Large intestine (tissue), 3 donors: Measurements from ENCODE around the gene MYOM3. TPM values are rescaled to one million over a fixed set of nuclear protein-coding genes. Genes with fewer than 3 reads are reported as not detected.
"Not testable (repeated sequence)": the region's sequence is repeated elsewhere in the genome, so short reads cannot be mapped to it uniquely, and the experiment has no call there.

Experiments
- DNase-seq, 2 donors: peaks; one replicate each; pipeline versions ENCODE4 v3.0.0 to v3.0.0-alpha.2; 2013
- H3K27ac ChIP-seq: one replicate; pipeline ENCODE4 v1.5.1; 2013; ENCODE audit warnings: low read length
- H3K27me3 ChIP-seq: 2 replicates; pipeline ENCODE4 v1.6.1; 2013; ENCODE audit warnings: low read length; ENCODE audit not compliant: control insufficient read depth, insufficient read depth
- H3K36me3 ChIP-seq: 2 replicates; pipeline ENCODE4 v1.6.1; 2013; ENCODE audit warnings: low read length; ENCODE audit not compliant: control insufficient read depth, insufficient read depth
- H3K4me1 ChIP-seq: one replicate; pipeline ENCODE4 v1.6.1; 2013; ENCODE audit warnings: low read length; ENCODE audit not compliant: control insufficient read depth, insufficient read depth
- H3K4me3 ChIP-seq: one replicate; pipeline ENCODE4 v1.5.1; 2013; ENCODE audit warnings: low read length
- H3K9me3 ChIP-seq: one replicate; pipeline ENCODE4 v1.6.1; 2013; ENCODE audit warnings: mild to moderate bottlenecking, low read depth, low read length, moderate library complexity; ENCODE audit not compliant: control insufficient read depth
- WGBS: methylation state at CpG from one replicate; pipeline ENCODE4 v1.1.5; 2013; ENCODE audit warnings: low lambda C conversion rate; ENCODE audit not compliant: insufficient coverage; 5-methylcytosine and 5-hydroxymethylcytosine counted together
- polyA plus RNA-seq: library from polyadenylated mRNA; unstranded; fragments of 120-200 nt; gene quantifications from one replicate; pipeline ENCODE4 v1.2.1, GENCODE V29; 2013

Gene MYOM3
- polyA plus RNA-seq, 1 donor, result 69.5 TPM

DNA sequence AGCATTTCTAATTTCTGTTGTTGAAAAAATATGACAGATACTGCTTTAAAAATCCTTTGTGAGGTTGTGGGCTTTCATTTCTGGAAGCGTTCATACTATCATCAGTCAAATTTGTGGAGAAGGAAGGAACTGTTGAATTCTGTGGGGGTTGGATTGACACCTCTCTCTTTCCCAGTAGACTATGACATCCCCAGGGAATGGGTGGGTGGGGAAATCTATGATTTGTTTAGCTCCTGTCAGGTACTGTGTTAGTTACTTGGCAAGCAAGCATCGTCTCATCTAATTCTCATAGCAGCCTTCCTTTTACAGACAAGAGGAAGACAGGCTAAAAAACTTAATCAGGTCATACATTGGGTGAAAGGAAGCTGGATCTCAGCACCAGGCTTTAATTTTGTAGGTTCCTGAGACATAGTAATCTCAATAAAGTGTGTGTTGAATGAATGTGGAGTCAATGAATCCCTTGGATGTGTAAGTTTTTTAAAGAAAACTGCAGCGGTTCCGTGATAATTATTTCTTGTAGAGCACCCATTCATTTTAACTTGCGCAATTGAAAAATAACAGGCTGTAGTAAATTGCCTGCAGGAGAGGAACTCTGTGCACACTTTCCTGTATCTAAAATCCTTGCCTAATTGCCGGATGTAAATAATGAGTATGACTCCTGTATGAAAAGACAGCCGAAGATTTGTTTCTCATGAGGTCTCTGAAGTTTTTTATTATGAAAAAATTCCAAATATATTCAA is 60.6 kb downstream of the MYOM3 start:
- Histone ChIP-seq H3K27me3 (no peaks in the 10 kb centered on the region), H3K36me3 (peaks cover 2% of the 10 kb centered on the region), H3K27ac (no peak overlapping the region), H3K4me1 (peaks cover under 1% of the 10 kb centered on the region), H3K9me3 (no peaks in the 10 kb centered on the region), H3K4me3 (no peak overlapping the region)
- no peak for DNase-seq
- 71% methylated on average over 1 of the region's 7 CpGs for whole genome bisulfite sequencing

DNA sequence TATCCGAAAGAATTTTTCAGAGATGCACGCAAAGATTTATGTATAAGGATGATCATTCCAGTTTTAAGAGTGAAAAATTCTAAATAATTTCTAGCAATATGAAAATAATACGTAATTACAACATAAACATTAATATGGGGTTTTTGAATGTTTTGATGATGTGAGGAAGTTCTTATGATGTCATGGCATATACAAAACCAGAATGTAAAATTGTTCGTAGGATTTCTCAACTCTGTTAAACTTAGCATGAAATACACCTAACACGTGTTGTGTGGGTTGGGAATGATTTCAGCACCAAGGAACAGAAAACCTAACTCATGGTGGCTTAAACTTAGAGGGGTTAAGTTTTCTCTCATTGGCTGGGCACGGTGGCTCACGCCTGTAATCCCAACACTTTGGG is 62.2 kb downstream of the MYOM3 start:
- WGBS, result 100% methylated on average over 3 of the region's 7 CpGs
- Histone ChIP-seq H3K36me3 (no peaks in the 10 kb centered on the region), H3K9me3 (no peaks in the 10 kb centered on the region), H3K4me3 (no peak overlapping the region), H3K27ac (no peak overlapping the region), H3K4me1 (peaks cover 3% of the 10 kb centered on the region), H3K27me3 (no peaks in the 10 kb centered on the region)
- no peak for DNase-seq

DNA sequence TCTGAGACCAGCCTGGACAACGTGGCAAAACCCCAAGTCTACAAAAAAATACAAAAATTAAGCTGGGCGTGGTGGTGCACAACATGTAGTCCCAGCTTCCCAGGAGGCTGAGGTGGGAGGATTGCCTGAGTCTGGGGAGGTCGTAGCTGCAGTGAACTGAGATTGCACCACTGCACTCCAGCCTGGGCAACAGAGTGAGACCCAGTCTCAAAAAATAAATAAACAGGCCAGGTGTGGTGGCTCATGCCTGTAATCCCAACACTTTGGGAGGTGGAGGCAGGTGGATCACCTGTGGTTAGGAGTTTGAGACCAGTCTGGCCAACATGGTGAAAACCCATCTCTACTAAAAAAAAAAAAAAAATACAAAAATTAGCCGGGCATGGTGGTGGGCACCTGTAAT is 63.0 kb downstream of the MYOM3 start:
- not testable (repeated sequence) for DNase-seq, H3K36me3 ChIP-seq, H3K27me3 ChIP-seq, H3K4me1 ChIP-seq, H3K4me3 ChIP-seq, H3K27ac ChIP-seq, H3K9me3 ChIP-seq
- WGBS, result 100% methylated on average over 1 of the region's 4 CpGs

DNA sequence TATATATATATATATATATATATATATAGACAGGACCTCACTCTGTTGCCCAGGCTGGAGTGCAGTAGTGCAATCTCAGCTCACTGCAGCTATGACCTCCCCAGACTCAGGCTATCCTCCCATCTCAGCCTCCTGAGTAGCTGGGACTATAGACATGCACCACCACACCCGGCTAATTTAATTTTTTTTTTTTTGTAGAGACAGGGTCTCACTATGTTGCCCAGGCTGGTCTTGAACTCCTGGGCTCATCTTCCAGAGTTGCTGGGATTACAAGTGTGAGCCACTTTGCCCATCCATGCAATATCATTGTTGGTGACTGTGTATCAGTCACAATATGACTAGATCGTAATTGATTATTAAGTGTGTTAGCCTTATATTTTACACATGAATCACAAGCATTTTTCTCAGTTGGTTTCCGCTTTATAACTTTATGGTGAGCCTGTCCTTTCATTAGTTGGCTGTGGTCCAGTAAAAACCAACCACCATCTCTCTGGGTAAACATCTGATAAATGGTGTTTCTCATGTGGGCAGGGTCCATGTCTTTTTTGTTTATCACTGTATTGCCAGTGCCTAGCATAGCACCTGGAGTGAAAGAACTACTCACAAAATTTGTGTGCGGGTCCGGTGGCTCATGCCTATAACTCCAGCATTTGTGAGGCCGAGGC is 63.6 kb downstream of the MYOM3 start:
- peak; percentile 20 to 55 for DNase-seq
- Histone ChIP-seq H3K36me3 (no peaks in the 10 kb centered on the region), H3K27me3 (no peaks in the 10 kb centered on the region), H3K27ac (no peak overlapping the region), H3K4me1 (peaks cover 3% of the 10 kb centered on the region), H3K4me3 (no peak overlapping the region), H3K9me3 (no peaks in the 10 kb centered on the region)
- 50% methylated on average over 1 of the region's 6 CpGs for WGBS

DNA sequence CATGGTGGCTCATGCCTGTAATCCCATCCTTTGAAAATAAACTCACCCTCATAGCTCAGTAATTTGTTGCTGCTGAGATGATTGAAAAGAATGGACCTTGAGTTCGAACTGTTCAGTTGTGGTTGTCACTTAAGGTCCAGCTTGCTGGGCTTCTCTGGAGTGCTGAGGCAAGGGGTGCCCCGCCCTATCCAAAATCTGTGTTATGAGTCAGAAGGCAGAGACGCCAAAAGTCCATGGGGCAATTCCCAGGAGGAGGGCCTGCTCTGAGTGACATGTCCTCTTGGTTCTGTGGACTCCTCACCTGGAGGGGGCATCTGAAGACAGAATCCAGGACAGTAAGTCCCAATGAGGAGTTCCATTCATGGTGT is 64.8 kb downstream of the MYOM3 start:
- no CpG with 5 or more reads among the region's 3 CpGs for WGBS
- DNase-seq, result peak in 1 of 2 donors; percentile 19
- H3K36me3 ChIP-seq, result no peaks in the 10 kb centered on the region
- H3K9me3 ChIP-seq, result no peaks in the 10 kb centered on the region
- peaks cover 3% of the 10 kb centered on the region for H3K4me1 ChIP-seq
- no peaks in the 10 kb centered on the region for H3K27me3 ChIP-seq
- H3K27ac ChIP-seq, result no peak overlapping the region
- no peak overlapping the region for H3K4me3 ChIP-seq

DNA sequence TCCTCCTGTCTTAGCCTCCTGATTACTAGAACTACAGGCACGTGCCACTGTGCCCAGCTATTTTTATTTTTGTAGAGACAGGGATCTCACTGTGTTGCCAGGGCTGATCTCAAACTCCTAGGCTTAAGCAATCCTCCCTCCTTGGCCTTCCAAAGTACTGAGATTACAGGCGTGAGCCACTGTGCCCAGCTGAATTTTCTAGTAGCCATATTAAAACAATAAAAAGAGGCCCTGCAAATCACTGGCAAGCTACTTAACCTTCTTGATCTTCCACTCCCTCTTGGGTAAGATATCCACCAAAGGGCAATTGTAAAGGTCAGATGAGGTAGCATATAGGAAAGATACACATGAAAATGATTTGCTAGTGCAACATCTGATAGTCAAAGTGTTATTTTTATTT is 66.2 kb downstream of the MYOM3 start:
- Histone ChIP-seq H3K4me3 (no peak overlapping the region), H3K9me3 (no peaks in the 10 kb centered on the region), H3K4me1 (peaks cover 3% of the 10 kb centered on the region), H3K27ac (no peak overlapping the region), H3K27me3 (no peaks in the 10 kb centered on the region), H3K36me3 (no peaks in the 10 kb centered on the region)
- no peak for DNase-seq
- WGBS, result no CpG with 5 or more reads among the region's 2 CpGs

DNA sequence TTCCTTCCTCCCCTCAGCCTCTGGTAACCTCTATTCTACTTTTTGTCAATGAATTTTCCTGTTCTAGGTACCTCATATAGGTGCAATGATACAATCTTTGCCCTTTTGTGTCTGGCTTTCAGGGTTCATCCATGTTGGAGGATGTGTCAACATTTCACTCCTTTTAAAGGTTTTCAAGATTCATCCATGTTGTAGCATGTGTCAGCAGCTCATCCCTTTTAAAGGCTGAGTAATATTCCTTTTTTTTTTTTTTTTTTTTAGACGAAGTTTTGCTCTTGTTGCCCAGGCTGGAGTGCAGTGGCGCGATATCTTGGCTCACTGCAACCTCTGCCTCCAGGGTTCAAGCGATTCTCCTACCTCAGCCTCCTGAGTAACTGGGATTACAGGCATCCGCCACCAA is 67.3 kb downstream of the MYOM3 start:
- H3K4me1 ChIP-seq, DNase-seq, H3K9me3 ChIP-seq, H3K36me3 ChIP-seq, H3K27ac ChIP-seq, H3K27me3 ChIP-seq, H3K4me3 ChIP-seq: not testable (repeated sequence)
- no CpG with 5 or more reads among the region's 5 CpGs for WGBS

DNA sequence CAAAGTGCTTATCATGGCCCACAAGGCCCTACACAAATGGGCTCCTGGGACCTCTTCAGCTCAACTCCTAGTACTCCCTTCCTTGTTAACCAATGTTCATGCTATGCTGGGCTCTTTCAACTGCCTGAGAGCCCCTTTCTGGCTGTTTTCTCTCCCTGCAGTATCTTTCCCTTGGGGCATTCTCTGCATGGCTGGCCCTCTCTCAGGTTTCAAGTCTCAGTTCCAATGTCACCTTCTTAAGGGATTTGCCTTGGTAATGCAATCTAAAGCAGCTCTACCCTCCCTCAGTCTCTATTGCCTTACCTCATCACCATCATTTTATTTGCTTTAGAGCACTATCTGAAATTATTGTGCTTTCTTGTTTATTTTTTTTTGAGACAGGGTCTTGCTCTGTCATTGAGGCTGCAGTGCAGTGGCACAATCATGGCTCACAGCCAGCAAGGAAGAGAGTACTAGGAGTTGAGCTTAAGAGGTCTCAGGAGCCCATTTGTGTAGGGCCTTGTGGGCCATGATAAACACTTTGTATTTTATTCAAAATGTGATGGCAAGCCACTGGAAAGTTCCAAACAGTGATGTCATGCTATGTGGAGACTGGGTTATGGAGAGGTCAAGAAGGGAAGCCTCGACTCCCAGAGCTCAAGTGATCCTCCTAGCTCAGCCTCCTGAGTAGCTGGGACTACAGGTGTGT is 68.4 kb downstream of the MYOM3 start:
- H3K4me3 ChIP-seq, result no peak overlapping the region
- no peak for DNase-seq
- WGBS, result no CpG with 5 or more reads among the region's 1 CpG
- H3K4me1 ChIP-seq, result peaks cover 3% of the 10 kb centered on the region
- H3K9me3 ChIP-seq, result no peaks in the 10 kb centered on the region
- no peaks in the 10 kb centered on the region for H3K36me3 ChIP-seq
- H3K27ac ChIP-seq, result no peak overlapping the region
- no peaks in the 10 kb centered on the region for H3K27me3 ChIP-seq

DNA sequence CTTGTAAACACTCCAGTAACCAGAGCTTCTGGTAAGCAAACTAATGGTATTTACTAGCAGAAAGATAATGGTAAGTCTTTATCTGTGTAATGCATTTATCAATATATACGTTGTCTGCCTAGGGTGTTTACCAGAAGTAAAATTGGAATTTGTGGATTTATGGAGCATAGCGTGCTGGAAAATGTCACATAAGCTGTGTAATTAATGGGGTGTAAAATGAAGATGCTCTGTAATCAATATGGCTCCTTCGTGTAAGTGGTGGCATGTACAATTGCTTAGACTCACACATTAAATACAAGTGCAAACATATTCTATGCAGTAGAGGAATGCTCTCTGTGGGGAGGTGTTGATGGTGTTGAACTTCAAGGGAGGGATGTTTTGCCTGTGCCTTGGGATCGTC is 69.6 kb downstream of the MYOM3 start:
- Histone ChIP-seq H3K4me1 (peaks cover 3% of the 10 kb centered on the region), H3K9me3 (no peaks in the 10 kb centered on the region), H3K27ac (no peak overlapping the region), H3K4me3 (no peak overlapping the region), H3K27me3 (no peaks in the 10 kb centered on the region), H3K36me3 (no peaks in the 10 kb centered on the region)
- no CpG with 5 or more reads among the region's 4 CpGs for WGBS
- DNase-seq, result no peak

DNA sequence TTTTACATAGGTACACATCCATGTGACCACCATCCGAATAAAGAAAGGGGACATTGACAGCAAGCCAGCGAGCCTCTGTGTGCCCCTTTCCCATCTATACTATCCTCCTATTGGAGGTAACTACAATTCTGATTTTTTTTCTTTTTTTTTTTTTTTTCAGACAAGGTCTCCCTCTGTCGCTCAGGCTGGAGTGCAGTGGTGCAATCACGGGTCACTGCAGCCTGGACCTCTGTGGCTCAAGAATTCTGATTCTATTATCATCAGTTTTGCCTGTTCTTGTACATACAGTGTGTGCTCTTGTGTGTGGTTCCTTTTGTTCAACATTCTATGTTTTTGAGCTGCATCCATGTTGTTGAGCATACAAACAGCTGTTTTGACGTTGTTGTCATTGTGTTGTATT is 75.8 kb downstream of the MYOM3 start:
- Histone ChIP-seq H3K27me3 (no peaks in the 10 kb centered on the region), H3K4me3 (no peak overlapping the region), H3K4me1 (no peaks in the 10 kb centered on the region), H3K27ac (no peak overlapping the region), H3K9me3 (no peaks in the 10 kb centered on the region), H3K36me3 (no peaks in the 10 kb centered on the region)
- WGBS, result 100% methylated on average over 1 of the region's 5 CpGs
- no peak for DNase-seq
